Measurements from ENCODE around the gene DAAM1. TPM values are rescaled to one million over a fixed set of nuclear protein-coding genes. Genes with fewer than 3 reads are reported as not detected.
A peak's percentile ranks its signal among the peaks of the same experiment; 100 is the strongest.

Gene DAAM1
- total RNA-seq, 1 donor, result 22.0 TPM

DNA sequence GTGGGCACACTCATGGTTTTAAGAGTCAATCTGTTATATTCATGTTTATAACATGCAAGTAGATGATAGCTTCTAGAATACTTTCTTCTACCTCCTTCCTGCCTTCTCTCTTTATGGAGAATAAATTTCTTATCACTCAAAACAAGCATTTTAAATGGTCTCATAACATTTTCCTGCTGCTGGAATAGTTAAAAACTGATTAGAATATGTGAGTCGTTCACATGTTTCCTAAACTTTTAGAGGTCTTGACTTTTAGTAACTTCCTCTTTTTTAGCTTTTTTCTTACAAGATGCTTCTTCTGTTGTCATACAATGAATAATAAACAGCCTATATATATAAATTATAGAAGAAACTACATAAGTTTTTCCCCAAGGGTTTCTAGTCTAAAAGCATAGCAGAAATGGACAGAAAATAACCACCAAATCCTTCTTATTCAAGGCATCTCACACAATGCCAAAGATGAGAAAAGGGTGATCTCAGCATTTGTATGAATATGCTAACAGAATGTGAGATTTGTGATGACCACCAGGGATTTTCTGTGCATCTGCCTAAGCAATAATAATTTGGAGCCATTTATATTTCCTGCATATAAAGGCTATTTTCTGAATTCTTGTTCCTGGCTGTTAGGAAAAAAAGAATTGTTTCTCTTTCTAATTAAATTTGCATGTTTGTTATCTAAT is 127.8 kb downstream of the DAAM1 start:
- H3K4me3 ChIP-seq (ENCODE audit: low read depth, low read length), result no peak overlapping the region
- no peak for DNase-seq (ENCODE audit: low read depth)
- TF ChIP-seq CTCF (IDR thresholded peaks at IDR 0.05; ENCODE audit: insufficient read depth, low read depth, low read length), result no peak

DNA sequence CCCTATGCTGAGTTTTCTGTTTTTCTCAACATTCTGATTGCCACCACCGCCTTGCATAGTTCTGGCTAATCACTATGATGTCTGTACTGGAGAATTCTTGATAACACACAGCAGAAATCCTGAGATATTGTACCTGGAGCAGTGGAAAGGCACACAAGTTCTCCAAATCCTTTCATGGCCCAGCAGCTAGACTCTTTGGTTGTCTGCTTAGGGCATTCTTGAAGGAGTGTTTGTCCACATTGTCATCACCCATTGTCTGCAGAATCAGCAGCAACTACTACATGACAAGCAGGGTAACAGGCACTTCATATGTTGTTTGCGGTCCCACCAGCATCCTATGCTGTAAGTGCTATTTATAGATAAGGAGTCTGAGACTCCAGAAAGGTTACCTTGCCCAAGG is 128.9 kb downstream of the DAAM1 start:
- H3K4me3 ChIP-seq (ENCODE audit: low read depth, low read length), result no peak overlapping the region
- TF ChIP-seq CTCF (IDR thresholded peaks at IDR 0.05; ENCODE audit: insufficient read depth, low read depth, low read length), result no peak
- DNase-seq (ENCODE audit: low read depth), result no peak

DNA sequence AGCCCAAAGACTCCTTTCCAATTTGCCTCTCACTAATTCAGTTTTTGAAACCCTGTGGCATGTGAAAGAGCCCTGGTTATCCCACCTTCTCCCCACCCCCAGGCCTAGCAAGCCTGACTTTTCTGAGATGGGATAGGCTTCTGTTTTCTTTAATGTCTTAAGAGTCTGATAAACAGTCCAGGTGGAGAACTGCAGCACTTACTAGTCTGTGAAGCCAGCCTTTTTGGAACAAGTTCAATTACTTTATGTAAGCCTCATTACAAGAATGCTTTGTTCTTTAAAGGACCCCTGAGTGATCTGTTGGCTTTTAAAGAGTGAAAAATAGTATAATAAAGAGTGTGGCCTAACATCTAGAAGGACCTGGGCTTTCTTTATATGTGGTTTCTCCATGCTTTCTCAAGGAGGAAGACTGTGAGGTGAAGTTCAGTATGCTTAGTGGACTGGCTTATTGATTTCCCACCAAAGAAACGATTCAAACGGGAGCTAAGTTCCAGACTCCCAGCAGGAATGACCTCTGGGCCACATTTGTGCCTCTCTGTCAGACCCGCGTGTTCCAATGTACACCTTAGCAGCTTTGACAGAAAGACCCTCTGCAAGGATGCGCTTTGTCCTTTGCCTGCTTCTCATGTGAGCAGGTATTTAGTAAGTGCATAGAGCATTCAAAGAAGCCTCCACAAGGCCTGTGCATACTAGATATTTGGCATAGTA is 129.5 kb downstream of the DAAM1 start:
- TF ChIP-seq CTCF (IDR thresholded peaks at IDR 0.05; ENCODE audit: insufficient read depth, low read depth, low read length), result no peak
- no peak overlapping the region for H3K4me3 ChIP-seq (ENCODE audit: low read depth, low read length)
- DNase-seq (ENCODE audit: low read depth), result no peak

GRCh38 chr14:59318908-59319307 is 130.4 kb downstream of the DAAM1 start:
- DNase-seq (ENCODE audit: low read depth), result peak; percentile 59
- TF ChIP-seq CTCF (IDR thresholded peaks at IDR 0.05; ENCODE audit: insufficient read depth, low read depth, low read length), result no peak

DNA sequence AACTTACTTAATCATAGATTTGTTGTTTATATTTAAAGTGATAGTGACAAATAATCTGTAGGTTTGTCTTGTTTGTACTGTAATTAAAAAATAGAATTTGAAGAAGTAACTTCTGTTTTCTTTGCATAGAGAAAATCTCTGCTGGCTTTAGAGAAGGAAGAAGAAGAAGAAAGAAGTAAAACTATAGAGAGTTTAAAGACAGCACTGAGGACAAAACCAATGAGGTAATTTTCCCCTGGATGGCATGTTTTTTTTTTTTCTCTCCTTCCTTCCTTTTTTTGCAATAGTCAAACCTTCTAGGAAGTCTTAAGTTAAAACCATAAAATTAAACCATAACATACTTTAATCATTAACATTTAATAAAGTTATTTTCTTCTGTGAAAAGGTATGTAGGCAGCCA is 131.9 kb downstream of the DAAM1 start:
- no peak for TF ChIP-seq CTCF (IDR thresholded peaks at IDR 0.05; ENCODE audit: insufficient read depth, low read depth, low read length)
- DNase-seq (ENCODE audit: low read depth), result no peak
- no peak overlapping the region for H3K4me3 ChIP-seq (ENCODE audit: low read depth, low read length)

More at GRCh38 chr14:59318908-59319307, 130.4 kb downstream of the DAAM1 start:
- no peak overlapping the region for H3K4me3 ChIP-seq (ENCODE audit: low read depth, low read length)

- no peak overlapping the region for H3K4me3 ChIP-seq (ENCODE audit: low read depth, low read length)
- TF ChIP-seq CTCF (IDR thresholded peaks at IDR 0.05; ENCODE audit: insufficient read depth, low read depth, low read length), result no peak
- DNase-seq (ENCODE audit: low read depth), result peak; percentile 80
Measured at GRCh38 chr14:59320763-59321625, 132.5 kb downstream of the DAAM1 start.
